RKO (cell line): ENCODE measurements around the gene SRP54.
"Not testable (repeated sequence)": the region's sequence is repeated elsewhere in the genome, so short reads cannot be mapped to it uniquely, and the experiment has no call there.

Experiments
- DNase-seq: peaks from one replicate; pipeline ENCODE4 v3.0.0-alpha.2; 2016; ENCODE audit warnings: low spot score

SRP54 gene

DNA sequence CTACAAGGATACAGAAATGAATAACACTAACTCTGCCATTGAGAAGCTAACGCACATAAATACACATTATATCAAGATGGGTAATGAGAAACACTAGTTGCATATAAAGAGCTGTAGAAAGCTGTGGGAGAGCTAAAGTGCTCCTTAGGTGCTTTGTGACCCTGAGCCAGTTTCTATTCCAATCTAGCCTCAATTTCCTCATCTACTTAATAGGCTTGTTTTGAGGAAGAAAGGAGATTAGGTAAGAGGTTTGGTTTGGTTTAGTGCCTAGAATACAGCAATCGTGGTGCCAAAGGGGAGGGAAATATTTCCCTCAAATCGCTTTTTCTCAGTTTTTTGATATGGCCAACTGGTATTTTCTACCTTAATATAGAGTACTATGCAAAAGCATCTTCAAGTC lies 994 bp downstream of the SRP54 start:
- peak; percentile 19 for DNase-seq

DNA sequence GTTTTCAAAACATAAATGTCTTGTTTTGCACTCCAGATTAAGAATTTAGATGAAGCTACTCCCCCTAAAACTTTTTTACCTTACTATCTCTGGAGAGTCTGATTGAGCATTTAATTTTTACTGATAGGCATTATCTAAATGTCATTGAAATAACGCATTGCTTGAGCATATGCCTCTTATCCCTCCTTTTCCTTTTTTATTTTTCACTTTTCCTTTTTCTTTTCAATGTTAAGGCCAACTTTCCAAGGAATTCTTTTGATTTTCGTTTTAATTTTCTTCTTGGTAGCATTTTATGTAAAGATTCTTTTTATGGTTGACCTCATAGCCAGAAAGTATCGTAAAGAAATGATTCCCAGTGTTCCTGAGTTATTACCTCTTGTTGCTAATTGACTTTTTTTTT lies 2.9 kb downstream of the SRP54 start:
- no peak for DNase-seq

DNA sequence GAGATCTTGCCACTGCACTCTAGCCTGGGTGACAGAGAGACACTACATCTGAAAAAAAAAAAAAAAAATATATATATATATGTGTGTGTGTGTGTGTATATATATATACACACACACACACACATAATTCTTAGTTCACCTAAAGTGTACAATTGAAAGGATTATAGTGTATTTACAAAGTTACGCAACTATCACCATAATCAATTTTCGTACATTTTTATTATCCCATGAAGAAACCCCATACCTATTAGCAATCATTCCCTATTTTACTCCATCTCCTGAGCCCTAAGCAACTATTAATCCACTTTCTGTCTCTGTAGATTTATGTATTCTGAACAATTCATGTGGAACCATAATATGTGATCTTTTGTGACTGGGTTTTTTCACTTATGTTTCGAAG lies 4.4 kb downstream of the SRP54 start:
- DNase-seq, result no peak

DNA sequence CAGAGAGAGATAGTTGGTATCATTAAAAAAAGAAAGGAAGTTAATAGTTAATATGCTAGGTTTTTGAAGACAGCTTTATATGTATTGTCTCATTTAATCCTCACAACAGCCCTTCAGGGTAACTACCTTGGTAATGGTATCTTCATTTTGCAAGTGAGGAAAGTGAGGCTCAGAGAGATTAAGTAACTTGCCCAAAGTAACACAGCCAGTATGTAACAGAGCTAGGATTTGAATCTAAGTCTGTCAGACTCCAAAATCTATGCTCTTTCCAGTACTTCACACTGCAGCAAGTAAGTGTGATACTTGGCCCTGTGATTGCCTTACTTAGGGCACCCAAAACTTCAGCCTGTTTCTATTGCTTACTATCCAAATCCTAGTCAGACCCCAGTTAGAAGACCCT lies 7.0 kb downstream of the SRP54 start:
- no peak for DNase-seq

DNA sequence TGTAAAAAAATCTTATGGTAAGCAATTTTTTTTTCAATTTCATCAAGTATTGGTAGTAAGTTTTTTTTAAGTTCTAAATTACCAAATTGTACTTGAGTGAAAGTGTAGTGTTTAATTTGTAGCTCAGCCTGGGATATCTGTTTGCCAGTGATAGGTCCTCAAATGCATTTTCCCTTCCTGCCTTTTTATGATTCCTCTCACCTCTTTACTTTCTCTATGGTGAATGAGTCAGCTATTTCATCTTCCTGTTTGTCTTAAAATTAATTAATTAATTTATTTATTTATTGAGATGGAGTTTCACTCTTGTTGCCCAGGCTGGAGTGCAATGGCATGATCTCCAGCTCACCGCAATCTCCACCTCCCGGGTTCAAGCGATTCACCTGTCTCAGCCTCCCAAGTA lies 10.6 kb downstream of the SRP54 start:
- DNase-seq, result no peak

DNA sequence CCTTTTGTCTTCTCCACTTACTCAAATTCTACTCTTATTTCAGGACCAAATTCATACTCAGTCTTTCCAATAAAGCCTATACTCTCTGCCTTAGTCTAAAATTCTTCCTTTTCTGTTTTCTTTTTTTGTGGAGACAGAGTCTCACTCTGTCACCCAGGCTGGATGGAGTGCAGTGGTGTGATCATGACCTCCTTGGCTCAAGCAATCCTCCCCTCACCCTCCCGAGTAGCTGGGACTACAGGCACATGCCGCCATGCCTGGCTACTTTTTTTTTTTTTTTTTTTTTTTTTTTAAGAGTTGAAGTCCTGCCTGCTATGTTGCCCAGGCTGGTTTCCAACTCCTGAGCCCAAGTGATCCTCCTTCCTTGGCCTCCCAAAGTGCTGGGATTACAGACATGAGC lies 11.9 kb downstream of the SRP54 start:
- no peak for DNase-seq

DNA sequence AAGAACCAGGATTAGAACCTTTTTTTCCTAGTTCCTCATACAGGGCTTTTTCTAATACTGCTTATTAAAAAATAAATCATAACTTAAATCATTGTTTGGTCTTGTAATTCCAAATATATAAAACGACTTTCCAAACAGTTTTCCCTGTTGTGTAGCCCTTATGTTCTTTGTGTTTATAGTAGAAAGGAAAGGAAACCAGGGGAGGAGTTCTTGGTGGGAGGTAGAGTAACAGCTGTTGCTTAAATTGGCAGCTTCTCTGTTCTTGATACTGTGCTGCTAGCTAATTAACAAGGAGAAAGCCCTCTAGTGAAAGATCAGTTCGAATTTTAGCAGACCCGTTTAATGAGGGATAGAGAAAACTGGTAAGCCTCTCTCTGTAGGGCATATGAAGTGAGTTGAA lies 15.0 kb downstream of the SRP54 start:
- DNase-seq, result no peak

DNA sequence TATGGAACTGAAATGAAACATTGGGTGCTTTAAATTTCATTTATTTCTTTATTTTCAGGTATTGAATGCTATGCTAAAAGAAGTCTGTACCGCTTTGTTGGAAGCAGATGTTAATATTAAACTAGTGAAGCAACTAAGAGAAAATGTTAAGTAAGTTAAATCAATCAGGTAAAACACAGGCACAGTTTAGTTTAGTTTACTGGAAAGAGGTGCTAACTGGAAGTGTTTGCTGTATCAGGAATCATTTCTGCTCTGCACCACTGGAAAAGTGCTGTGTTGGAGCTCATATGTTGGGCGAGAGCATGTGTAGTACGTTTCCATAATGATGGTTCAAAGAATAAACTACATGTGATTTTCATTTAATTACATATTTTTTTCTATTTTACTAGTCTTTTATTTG lies 16.7 kb downstream of the SRP54 start:
- DNase-seq, result no peak

DNA sequence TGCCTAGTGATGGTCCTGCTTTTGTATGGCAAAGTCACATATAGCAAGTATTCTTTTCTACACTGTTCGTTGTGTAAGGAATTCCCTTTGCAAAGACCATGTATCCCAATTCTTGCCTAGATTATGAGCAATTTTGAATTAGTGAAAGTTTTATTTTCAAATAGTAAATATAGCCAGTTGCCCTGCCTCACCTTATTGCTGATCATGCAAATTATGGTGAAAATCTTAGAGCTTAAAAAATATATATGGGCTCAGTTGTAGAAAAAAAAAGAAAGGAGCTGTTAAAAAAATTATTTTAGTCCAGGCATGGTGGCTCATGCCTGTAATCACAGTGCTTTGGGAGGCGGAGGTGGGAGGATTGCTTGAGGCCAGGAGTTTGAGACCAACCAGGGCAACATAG lies 18.8 kb downstream of the SRP54 start:
- no peak for DNase-seq

DNA sequence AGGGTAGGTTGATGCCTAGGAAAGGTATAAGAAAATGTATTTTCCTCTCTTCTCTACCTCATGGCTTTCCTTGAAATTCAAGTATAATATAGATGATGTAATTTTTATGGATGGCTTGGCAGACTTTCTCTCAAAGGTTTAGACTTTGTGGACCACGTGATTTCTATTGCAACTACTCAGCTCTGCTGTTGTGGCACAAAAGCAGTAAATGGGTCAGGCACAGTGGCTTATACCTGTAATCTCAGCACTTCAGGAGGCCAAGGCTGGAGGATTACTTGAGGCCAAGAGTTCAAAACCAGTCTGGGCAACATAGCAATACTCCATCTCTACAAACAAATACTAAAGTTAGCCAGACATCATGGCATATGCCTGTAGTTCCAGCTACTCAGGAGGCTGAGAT lies 22.0 kb downstream of the SRP54 start:
- DNase-seq, result no peak

DNA sequence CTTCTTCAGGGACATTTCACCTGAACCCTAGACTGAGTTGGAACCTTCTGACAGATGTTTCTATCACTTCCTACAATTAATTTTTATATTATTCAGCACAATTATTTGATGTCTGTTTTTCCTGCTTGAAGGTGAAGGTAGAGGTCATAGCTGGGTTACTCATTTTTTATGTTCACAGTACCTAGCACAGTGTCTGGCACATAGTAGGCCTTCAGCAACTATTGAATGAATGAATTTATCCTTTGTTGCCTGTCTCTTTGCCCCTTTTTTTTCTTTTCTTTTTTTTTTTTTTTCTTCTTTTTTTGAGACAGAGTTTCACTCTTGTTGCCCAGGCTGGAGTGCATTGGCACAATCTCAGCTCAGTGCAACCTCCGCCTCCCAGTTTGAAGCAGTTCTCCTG lies 33.8 kb downstream of the SRP54 start:
- no peak for DNase-seq

DNA sequence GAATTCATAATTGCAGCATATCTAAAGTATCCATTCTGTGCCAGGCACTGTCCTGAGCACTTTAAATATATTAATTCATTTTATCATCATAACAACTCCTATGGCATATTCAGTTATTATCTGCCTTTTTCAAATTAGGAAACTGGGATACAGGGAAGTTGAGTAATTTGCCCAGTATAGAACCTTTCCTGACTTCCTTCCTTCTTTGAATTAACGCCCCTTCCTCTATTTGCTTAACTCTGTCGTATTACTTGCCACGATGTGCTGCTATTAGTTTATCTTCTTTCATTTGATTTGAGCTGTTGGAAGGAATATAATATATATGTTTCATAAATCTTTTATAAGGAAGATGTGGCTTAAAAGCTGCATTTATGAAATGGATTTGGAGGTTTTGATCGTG lies 37.9 kb downstream of the SRP54 start:
- no peak for DNase-seq

DNA sequence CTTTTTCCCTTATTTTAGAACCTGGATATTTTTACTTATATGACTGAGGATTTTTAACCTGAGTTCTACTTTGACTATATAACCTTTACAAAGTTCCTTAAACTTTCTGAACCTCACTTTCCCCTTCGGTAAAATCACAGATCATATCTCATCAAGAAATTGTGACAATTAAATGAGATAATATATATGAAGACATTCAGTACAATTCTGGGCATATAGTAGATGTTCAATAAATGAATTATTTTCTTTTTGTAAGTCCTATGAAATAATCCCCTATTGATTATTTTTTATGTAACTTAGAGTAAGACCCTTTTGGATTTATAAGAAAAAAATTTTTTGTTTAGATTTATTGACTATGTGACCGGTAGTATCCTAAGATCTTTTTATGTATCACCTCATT lies 45.6 kb downstream of the SRP54 start:
- DNase-seq, result no peak

DNA sequence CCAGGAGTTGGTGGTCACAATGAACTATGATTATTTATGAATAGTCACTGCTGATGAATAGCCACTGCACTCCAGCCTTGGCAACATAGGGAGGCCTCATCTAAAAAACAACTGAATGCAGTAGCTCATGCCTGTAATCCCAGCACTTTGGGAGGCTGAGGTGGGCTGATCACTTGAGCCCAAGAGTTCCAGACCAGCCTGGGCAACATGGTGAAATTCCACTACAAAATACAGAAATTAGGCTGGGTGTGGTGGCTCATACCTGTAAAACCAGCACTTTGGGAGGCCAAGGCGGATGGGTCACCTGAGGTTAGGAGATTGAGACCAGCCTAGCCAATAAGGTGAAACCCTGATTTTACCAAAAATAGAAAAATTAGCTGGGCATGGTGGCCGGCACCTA lies 49.8 kb downstream of the SRP54 start:
- no peak for DNase-seq

DNA sequence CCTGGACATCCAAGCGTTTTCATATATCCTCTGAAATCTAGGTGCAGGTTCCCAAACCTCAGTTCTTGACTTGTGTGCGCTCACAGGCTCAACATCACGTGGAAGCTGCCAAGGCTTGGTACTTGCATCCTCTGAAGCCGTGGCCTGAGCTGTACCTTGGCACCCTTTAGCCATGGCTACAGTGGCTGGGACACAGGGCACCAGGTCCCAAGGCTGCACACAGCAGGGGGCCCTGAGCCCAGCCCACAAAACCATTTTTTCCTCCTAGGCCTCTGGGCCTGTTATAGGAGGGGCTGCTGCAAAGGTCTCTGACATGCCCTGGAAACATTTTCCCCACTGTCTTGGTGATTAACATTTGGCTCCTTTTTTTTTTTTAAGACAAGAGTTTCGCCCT lies 51.6 kb downstream of the SRP54 start:
- no peak for DNase-seq

DNA sequence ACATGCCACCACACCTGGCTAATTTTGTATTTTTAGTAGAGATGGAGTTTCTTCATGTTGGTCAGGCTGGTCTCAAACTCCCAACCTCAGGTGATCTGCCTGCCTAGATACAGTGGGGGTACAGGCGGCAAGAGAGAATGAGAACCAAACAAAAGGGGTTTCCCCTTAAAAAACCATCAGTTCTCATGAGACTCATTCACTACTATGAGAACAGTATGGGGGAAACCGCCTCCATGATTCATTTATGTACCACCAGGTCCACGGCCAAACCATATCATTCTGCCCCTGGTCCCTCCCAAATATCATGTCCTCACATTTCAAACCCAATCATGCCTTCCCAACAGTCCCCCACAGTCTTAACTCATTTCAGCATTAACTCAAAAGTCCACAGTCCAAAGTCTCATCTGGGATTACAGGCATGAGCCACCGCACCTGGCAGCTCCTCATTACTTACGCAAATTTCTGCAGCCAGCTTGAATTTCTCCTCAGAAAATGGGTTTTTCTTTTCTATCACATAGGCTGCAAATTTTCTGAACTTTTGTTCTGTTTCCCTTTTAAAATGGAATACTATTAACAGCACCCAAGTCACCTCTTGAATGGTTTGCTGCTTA lies 52.3 kb downstream of the SRP54 start:
- DNase-seq, result not testable (repeated sequence)

DNA sequence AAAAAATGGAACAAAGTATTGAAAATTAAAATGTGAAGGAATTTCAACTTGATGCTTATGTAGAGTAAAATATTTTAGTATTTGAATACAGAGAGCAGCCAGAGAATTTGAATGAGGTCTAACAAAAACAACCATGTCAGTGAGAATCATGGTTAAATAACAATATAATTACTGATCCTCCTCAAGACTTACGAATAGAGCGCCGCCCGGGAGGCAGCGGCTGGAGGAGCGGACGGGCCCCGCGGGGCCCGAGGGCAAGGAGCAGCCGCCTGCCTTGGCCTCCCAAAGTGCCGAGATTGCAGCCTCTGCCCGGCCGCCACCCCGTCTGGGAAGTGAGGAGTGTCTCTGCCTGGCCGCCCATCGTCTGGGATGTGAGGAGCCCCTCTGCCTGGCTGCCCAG lies 55.5 kb downstream of the SRP54 start:
- not testable (repeated sequence) for DNase-seq

DNA sequence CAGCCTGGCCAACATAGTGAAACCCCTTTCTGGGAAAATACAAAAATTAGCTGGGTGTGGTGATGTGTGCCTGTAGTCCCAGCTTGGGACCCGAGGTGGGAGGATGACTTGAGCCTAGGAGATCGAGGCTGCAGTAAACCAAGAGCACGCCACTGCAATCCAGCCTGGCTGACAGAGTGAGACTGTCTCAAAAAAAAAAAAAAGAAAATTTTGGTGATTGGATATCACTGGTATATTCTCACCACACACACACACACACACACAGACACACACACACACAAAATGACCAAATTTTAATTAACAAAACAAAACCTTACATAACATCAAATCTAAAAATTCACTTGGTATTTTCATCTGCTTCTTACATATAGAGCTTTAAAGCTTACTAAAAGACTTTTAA lies 59.8 kb downstream of the SRP54 start:
- DNase-seq, result no peak

DNA sequence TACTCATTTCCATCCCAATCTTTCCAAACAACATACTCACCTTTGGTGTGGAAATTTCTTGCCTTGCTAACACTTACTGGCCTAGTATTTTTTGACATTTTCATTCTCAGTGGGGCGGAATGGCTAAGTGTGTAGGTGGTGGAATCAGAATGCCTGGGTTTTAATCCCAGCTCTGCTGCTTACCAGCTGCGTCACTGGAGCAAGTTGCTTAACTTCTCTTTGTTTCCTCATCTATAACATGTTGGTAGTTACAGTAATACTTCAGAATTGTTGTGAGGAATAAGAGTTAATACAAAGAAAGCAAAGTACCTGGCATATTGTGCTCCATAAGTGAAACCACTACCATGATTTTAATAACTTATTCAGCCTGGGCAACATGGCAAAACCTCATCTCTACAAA lies 60.3 kb downstream of the SRP54 start:
- no peak for DNase-seq

DNA sequence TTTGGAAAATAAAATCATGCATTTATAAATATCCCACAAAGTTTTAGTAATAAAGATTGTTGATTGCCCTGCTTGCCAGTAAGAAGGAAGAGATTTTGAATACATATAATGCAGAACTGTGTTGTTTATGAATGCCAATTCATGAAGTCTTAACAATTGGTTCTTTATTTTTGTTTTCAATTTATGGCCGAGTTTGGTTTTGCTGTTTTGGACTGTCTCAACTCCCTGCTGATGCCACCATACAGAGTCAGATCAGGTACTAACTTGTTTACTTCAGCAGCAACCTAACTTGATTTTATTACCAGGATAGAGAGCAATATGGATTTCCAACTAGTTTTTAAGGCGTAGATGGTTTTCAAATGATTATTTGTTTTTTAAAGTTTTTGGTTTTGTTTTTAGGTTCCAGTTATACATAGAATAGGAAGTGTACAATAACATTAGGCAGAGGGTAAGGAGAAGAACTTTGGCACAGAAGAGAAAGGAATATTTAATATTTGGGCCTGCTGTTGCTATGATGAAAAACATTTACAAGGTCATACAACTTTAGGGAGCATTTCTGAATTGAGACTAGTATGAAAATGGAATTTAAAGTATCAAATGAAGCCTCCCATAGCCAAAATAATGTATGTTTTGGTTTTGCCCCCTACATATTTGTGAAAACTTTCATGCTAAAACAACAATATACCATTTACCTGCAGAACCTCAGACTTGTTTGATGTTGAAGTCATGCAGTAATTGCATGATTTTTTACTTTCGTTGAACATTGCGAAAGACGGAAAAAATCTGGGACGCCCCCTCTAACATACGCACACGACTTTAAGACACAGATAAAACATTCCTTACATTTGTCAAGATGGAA lies 62.4 kb downstream of the SRP54 start:
- no peak for DNase-seq

DNA sequence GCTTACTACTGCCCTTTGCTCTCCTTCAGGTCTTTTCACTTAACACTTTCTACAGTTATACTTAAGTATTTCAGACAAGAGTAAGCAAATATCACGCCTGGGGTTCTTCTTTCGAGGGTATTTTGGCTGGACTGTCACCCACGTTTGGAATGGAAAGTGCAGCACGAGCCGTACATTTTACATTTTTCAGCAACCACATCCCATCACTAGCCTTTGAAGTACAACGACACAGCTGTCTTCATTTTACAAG lies 62.9 kb downstream of the SRP54 start:
- DNase-seq, result no peak

DNA sequence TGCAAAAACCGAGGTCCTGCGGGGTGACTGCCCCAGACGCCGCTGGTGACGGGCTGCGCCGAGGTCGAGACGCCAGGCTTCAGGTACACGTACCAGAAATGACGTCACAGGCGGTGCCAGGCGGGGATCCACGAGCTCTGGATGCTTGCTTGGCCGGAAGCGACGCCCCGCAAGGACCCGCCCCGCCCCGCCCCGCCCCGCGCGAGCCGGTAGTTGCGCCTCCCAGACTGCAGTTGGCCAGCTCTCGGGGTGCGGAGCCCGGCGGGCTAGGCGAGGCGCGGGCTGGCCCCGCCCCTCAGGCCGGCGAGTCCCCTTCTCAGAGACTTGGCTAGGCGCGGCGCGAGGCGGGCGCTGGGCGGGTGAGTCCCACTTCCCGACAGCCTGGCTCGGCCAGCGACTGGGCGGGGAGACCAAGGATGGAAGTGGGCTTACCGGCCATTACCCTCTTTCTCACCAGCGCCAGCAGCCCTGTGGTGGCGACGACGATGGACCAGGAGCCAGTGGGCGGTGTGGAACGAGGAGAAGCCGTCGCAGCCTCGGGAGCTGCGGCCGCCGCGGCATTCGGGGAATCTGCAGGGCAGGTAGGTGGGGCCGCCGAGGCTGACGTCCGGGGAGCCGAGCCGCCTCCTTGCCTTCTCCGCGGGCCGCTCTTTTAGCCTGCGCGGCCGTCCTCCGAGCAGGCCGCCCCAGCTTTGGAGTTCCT lies 63.4 kb downstream of the SRP54 start, which contains the start of gene FAM177A1:
TSS of gene FAM177A1 (plus strand) at position 225 of the 703 bp plus-strand sequence. CDS start at position 417, 192 bp downstream.
- DNase-seq, result peak; percentile 98

DNA sequence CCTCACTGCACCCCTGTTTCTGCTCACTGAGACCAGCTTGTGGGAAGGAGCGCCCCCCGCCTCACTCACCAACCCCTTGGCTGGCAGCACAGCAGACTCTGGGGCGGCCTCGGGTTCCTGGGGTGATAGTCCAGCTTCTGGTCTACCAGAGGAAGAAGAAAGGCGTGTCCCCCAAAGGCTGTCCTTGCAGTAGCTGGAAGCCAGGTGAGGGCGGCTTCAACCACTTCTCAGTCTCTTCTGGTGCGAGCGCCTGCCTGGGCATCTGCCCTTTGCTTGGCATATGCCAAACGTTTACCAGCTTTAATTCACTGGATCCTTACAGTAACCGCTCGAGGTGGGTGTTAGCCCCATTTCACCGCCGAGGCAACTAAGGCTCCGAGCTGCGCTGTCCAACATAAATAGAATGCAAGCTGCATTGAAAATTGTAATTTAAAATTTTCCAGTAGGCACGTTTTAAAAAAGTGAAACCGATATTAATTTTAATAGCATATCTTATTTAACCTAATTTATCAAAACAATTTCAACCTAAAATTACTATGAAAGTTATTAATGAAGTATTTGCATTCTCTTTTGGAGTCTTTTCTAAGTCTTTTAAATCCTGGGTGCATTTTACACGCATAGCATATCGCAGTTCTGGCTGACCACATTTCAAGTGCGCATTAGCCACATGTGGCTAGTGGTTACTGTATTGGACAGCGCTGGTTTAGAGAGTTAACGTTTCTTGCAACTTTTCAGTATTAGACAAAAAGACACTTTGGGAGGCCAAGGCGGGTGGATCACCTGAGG lies 64.2 kb downstream of the SRP54 start:
- DNase-seq, result peak; percentile 72
